ENCODE results near the gene FOXL3.

The FOXL3 gene

DNA sequence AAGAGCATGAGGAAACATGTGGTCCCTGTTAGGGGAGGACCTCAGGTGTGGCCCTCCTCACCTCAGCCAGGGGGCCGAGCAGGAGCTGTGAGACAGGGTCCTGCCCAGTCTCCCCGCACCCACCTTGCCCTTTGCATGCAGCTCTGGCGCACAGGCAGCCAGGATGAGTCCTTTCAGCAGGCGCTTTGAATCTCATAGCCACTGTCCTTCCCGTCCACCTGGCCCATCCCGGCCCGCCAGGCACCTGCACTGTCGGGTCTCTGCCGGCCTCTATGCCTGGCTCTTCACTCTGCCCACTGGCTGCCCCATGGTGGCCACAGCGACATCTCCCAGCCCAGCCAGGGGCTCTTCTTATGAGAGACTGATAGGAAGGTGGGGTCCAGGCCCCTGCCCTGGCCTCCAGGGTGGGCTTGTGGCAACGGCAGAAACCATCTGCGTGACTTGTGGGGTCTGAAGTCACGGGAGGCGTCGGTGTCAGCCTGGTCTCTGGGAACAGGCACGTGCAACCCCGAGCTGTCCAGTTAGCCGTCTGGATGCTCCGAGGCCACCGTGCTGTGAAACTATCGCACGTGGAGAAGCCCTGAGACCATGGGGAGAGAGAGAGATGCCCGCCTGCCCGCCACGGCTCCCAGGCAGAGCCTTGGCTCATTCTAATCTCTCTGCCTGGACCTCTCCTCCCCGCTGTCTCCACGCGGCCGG is 37.4 kb downstream of the FOXL3 start:
- Histone ChIP-seq H3K36me3 (no peaks in the 10 kb centered on the region), H3K4me3 (ENCODE audit: low read depth, low read length) (no peak overlapping the region), H3K9me3 (ENCODE audit: severe bottlenecking) (no peaks in the 10 kb centered on the region), H3K27me3 (ENCODE audit: insufficient read depth, low read depth, severe bottlenecking) (no peaks in the 10 kb centered on the region), H3K27ac (no peak overlapping the region)
- TF ChIP-seq CTCF (IDR thresholded peaks at IDR 0.05; ENCODE audit: low read depth, low read length), result no peak
- DNase-seq, result no peak

- no peaks in the 10 kb centered on the region for H3K27me3 ChIP-seq (ENCODE audit: insufficient read depth, low read depth, severe bottlenecking)
- no peak for DNase-seq
- no peak for TF ChIP-seq CTCF (IDR thresholded peaks at IDR 0.05; ENCODE audit: low read depth, low read length)
- no peak overlapping the region for H3K27ac ChIP-seq
- no peak overlapping the region for H3K4me3 ChIP-seq (ENCODE audit: low read depth, low read length)
- H3K9me3 ChIP-seq (ENCODE audit: severe bottlenecking), result no peaks in the 10 kb centered on the region
- no peaks in the 10 kb centered on the region for H3K36me3 ChIP-seq
These were observed 38.2 kb downstream of the FOXL3 start for GRCh38 chr7:327991-328702.

DNA sequence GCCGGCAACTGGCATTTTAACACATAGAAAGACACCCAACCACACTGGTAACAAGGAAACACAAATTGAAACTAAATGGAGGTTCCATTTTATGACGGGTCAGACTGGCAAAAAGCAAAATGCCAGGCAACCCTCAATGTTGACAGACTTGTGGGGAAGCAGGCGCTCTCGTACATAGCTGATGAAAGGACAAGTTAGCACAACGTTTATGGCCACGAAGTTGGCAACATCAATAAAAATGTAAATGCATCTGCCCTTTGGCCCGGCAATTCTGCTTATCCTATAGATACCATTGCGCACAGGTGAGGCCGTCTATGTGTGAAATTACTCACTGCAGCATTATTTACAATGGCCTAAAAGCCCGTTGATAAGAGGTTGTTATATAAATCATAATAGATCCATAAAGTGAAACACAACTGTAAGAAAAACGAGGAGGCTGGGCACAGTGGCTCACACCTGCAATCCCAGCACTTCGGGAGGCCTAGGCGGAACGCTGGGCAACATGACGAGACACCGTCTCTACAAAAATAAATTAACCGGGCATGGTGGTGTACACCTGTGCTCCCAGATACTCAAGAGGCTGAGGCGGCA is 39.8 kb downstream of the FOXL3 start:
- Histone ChIP-seq H3K36me3 (no peaks in the 10 kb centered on the region), H3K9me3 (ENCODE audit: severe bottlenecking) (no peaks in the 10 kb centered on the region), H3K4me3 (ENCODE audit: low read depth, low read length) (no peak overlapping the region), H3K27me3 (ENCODE audit: insufficient read depth, low read depth, severe bottlenecking) (no peaks in the 10 kb centered on the region), H3K27ac (no peak overlapping the region)
- DNase-seq, result no peak
- no peak for TF ChIP-seq CTCF (IDR thresholded peaks at IDR 0.05; ENCODE audit: low read depth, low read length)

GRCh38 chr7:330511-331230 is 40.7 kb downstream of the FOXL3 start:
- no peaks in the 10 kb centered on the region for H3K36me3 ChIP-seq
- no peak for DNase-seq
- H3K9me3 ChIP-seq (ENCODE audit: severe bottlenecking), result no peaks in the 10 kb centered on the region
- no peak overlapping the region for H3K27ac ChIP-seq
- no peaks in the 10 kb centered on the region for H3K27me3 ChIP-seq (ENCODE audit: insufficient read depth, low read depth, severe bottlenecking)
- TF ChIP-seq CTCF (IDR thresholded peaks at IDR 0.05; ENCODE audit: low read depth, low read length), result no peak
- H3K4me3 ChIP-seq (ENCODE audit: low read depth, low read length), result no peak overlapping the region

DNA sequence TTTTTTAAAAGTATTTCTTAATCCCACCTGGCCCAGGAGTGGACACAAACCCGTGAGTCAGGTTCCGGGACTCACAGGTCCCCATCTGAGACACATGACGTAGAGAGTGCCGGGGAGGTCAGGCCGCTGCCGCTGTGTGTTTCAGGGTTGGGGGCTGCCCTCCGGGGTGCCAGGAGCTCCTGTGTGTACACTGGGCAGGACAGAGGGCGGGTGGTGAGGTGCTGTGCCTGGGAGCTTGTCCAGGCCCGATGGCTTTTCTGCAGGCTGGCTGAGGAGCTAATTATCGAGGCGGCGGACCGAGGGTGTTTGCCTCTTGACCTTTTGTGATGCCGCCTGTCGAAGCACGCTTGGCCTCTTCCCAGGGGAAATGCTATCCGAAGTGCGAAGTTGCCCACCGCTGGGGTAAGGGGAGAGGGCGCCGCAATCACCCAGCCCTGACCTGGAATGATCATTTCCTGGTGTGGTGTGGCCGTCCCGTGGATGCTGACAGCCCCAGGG is 42.1 kb downstream of the FOXL3 start:
- no peaks in the 10 kb centered on the region for H3K9me3 ChIP-seq (ENCODE audit: severe bottlenecking)
- no peak for TF ChIP-seq CTCF (IDR thresholded peaks at IDR 0.05; ENCODE audit: low read depth, low read length)
- H3K27me3 ChIP-seq (ENCODE audit: insufficient read depth, low read depth, severe bottlenecking), result no peaks in the 10 kb centered on the region
- no peak overlapping the region for H3K27ac ChIP-seq
- H3K36me3 ChIP-seq, result no peaks in the 10 kb centered on the region
- DNase-seq, result no peak
- no peak overlapping the region for H3K4me3 ChIP-seq (ENCODE audit: low read depth, low read length)

Measured in WERI-Rb-1 (cell line).